ENCODE data around the gene PRR23E.
A peak's percentile ranks its signal among the peaks of the same experiment; 100 is the strongest.

Gene PRR23E

GRCh38 chr3:127164615-127165014, 28.3 kb upstream of the PRR23E start:
- no peak for DNase-seq (ENCODE audit: low read depth in 2 of 2)

DNA sequence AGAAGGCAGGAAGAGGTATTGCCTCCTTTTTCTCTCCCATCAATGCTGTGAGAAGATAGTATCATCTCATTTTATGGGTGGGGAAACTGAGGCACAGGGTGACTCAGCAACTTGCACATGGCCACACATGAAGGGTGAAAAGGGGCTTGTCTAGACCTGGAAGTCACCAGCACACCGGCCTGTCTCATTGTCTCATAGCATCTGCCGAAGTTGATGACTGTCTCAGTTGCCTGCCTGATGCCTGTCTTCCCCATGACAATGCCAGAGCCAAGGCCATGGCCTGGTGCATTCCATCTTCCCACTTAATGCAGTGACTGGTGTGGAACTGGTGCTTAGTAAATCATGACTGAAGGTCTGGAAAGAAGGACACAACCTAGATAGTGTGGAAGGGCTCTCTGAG, 27.9 kb upstream of the PRR23E start:
- no peak for DNase-seq (ENCODE audit: low read depth in 2 of 2)

GRCh38 chr3:127165694-127166485, 27.0 kb upstream of the PRR23E start:
- DNase-seq (ENCODE audit: low read depth in 2 of 2): no peak

DNA sequence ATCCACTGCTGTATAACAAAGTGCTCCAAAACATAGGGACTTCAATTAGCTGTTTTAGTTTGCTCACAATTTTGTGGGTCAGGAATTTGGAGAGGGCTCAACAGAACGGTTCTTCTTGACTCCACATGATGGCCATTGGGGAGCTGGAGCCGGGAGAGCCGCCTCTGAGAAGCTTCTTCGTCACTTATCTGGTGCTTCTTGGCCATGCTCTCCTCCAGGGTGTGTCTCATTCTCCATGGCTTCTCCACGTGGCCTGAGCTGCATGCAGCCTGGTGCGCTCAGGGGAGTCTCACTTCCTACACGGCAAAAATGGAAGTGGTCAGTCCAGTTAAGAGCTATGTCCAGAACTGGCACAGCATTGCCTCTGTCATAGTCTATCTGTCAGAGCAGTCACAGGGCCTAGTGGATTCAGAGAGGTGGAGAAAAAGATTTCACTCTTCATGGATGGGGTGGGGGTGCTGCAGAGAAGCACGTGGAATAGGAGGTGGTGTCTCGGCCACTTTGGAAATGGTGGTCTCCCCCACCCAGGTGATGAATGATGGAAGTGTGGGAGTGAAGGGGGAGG, 26.3 kb upstream of the PRR23E start:
- no peak for DNase-seq (ENCODE audit: low read depth in 2 of 2)

DNA sequence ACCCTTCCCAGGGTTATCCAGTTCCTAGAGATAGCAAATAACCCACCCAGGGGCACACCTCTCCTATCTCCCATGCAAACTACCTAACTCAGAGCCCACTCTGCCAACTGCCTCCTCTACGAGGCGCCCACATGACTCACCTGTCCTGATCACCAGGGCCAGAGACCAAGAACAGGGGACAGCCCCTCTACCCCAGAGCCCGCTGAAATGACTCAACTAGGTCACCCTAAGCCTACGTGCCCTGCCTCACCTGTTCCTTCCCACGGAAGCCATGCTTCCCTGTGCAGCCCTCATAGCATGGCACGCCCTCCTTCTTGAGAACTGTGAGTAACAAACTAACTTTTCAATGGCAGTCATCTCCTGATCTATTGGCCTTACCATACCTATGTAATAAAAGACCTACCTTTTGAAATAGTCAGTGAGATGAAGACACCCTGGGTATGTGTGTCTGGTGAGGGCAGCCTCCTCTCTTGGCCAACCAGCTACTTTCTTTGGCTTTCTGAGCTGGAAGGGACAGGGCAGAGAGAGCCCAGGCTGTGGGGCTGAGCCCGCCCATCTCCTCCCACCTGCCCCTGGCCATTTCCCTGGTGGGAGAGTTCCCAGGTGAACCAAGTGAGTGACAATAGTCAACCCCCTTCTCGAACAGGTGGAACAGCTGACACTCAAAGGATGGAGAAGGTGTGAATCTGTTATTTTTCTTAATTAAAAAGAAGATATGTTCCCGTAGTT, 25.5 kb upstream of the PRR23E start:
- peak in 1 of 2 donors; percentile 4 for DNase-seq (ENCODE audit: low read depth in 2 of 2)

DNA sequence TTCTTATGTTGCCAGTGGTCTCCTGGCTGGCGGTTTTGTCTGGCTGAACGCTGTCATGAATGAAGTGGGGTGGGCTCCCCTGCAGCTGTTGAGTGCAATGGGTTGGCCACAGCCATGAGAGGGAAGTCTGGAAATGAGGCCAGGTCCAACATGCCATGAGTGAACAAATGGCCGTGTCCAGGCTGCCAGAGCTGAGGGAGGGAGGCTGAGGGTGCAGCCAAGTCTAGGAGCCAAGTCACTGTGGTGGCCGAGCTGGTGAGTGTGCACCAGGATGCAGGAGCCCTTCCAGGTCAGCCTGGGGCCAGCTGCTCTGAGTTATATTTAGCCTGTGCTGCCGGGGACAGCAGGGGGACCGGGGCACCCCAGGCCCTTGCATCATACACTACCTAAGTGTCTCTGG, 24.7 kb upstream of the PRR23E start:
- DNase-seq (ENCODE audit: low read depth in 2 of 2): no peak

DNA sequence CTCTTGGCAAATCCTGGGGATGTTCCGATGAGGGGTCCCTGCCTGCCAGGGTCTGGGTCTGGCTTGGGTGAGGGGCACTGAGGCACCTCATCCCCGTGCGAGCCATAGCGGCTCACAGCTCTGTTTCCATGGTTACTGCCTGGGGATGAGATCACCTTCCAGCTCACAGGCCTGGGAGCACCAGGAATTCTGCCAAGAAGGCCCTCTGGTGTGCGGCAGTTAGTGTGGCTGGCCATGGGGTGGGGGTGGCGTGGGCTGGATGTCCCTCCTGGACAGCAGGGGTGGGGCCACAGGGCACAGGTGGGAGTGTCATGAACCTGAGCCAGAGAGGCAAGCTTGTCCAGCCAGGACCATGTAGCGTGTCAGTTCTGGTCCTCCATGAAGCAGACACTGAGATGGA, 22.1 kb upstream of the PRR23E start:
- DNase-seq (ENCODE audit: low read depth in 2 of 2): no peak

- no peak for DNase-seq (ENCODE audit: low read depth in 2 of 2)
Measured at GRCh38 chr3:127171320-127171719, 21.6 kb upstream of the PRR23E start.

DNA sequence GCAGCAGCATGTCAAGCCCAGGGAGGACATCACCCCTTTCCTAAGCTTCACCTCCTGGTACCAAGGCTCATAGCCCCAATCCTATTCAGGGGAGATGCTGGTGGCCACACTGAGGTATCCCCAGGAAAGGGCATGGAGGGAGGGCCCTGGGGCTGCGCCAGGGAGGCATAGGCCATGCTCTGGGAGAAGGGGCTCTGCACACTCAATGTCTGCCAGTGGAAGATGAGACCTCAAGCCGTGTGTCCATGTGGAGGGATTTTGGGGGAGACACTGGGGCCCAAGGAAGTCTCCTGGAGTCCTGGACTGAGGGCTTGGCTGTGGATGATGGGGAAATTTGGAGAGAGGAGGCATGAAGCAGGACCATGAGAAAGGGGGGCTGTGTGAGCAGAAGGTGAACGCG, 21.2 kb upstream of the PRR23E start:
- DNase-seq (ENCODE audit: low read depth in 2 of 2): no peak

DNA sequence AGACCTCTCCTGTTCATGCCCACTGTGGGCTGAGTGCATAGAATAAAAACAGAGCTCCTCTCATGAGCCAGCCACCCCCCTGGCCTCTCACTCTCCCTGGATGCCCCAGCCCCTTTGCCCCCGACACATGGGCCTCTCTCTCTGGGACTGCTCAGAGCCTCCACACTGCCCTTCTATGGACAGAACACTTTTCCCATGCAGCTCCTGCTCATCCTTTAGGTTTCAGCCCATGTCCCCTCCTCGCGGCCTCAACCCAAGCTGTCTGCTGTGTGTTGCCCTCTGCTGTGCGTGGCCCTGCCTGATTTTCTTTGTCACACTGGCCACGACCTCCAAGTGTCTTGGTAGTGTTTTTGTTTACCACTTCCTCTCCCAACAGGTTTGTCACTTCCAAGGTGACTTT, 20.7 kb upstream of the PRR23E start:
- no peak for DNase-seq (ENCODE audit: low read depth in 2 of 2)

- no peak for DNase-seq (ENCODE audit: low read depth in 2 of 2)
Measured at GRCh38 chr3:127172781-127173515, 20.0 kb upstream of the PRR23E start.

GRCh38 chr3:127173516-127174166, 19.3 kb upstream of the PRR23E start:
- no peak for DNase-seq (ENCODE audit: low read depth in 2 of 2)

- no peak for DNase-seq (ENCODE audit: low read depth in 2 of 2)
Measured at GRCh38 chr3:127174284-127174683, 18.6 kb upstream of the PRR23E start.

DNA sequence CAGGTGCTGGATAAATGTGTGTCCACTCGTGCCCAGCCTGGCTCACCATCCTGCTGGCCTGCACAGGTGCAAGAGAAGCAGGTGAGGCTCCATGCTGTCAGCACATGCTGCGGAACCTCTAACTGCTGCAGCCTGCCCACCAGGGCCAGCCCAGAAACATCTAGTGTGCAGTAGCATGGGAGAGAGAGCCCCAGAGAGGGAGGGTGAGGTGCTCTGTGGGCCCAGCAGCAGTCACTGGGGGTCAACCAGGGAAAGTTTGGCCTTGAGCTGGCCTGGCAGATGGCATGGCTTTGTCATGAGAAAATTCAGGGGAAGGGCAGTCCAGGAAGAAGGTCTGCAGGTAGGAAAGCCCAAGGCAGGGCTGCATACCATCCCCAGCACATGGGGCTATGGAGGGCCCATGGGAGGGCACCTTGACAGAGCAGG, 18.2 kb upstream of the PRR23E start:
- DNase-seq (ENCODE audit: low read depth in 2 of 2): no peak

DNA sequence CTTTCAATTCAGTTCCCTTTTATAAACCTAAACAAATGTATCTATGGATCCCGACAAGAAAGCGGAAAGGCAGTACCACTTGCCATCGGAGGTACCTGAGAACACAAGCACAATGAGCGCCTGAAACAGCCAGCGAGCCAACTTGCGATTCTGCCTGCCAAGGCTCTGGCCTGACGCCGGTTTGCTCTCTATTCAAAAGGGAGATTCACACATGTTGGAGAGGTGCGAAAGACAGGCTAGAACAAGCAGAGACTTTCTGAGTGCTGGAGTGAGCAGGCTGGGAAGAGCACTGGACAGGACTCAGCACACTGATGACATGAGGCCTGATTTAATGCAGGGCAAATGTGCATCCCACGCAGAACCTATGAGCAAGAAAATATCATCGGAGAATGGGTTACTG, 17.7 kb upstream of the PRR23E start:
- no peak for DNase-seq (ENCODE audit: low read depth in 2 of 2)

DNA sequence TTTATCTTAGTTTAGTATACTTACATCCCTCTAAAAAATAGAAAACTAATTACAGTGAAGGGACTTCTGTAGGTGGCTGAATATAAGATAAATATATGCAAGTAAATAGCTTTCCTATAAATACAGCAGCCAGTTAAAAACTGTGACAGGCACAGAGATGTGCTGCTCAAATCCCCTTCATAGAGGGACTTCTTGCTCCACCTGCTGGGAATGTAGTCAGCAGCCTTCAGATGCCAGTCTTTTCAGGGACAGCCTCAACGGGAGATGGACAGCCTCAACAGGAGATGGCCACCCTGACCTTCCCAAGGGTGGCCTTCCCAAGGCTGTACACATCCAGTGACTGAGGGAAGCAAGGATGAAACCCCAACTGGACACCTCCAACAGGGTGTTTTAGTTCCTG, 15.7 kb upstream of the PRR23E start:
- DNase-seq (ENCODE audit: low read depth in 2 of 2): no peak

- no peak for DNase-seq (ENCODE audit: low read depth in 2 of 2)
Measured at GRCh38 chr3:127180859-127181258, 12.1 kb upstream of the PRR23E start.

- DNase-seq (ENCODE audit: low read depth in 2 of 2): no peak
Measured at GRCh38 chr3:127182431-127182830, 10.5 kb upstream of the PRR23E start.

- DNase-seq (ENCODE audit: low read depth in 2 of 2): no peak
Measured at GRCh38 chr3:127182848-127183714, 9.8 kb upstream of the PRR23E start.

GRCh38 chr3:127183931-127184869, 8.7 kb upstream of the PRR23E start:
- no peak for DNase-seq (ENCODE audit: low read depth in 2 of 2)
